ENCODE data around the gene MCC. TPM values are rescaled to one million over a fixed set of nuclear protein-coding genes. Genes with fewer than 3 reads are reported as not detected.

Gene MCC
- total and polyA plus RNA-seq, 2 of the 4 experiments (the other 2 are of a cell fraction) = 5.0 to 20.6 TPM

- CTCF ChIA-PET = interaction anchor here (0.6 kb wide), 1 partner anchor 259 kb away, joined by 4 read pairs; no protein-coding TSS in a partner anchor
- DNase-seq (peak; percentile 72), ATAC-seq (ENCODE audit: low read depth) (no peak)
- H3K23ac ChIP-seq (ENCODE audit: low read depth, low read length) = no peak overlapping the region
- no peak overlapping the region for H3K4ac ChIP-seq (ENCODE audit: low read depth, low read length)
- H3K27ac ChIP-seq (ENCODE audit: insufficient read depth, low read length) = no peak overlapping the region
- intact Hi-C loops (cut with micrococcal nuclease) = loop anchor here (5.0 kb wide), 1 partner anchor 149 kb away; no protein-coding TSS in a partner anchor
- no peak overlapping the region; the same call in 1 of the 2 replicates for H2BK20ac ChIP-seq (ENCODE audit: low read depth, low read length)
- H2AK9ac ChIP-seq (replicated peaks; ENCODE audit: low read depth, low read length, poor library complexity) = no peak overlapping the region
- H3K56ac ChIP-seq (ENCODE audit: extremely low read depth, insufficient read depth, low read length) = no peak overlapping the region
- no peak overlapping the region for H3K9ac ChIP-seq (ENCODE audit: low read depth, low read length)
- no peak overlapping the region for H4K5ac ChIP-seq (ENCODE audit: low read depth, low read length)
- no peak for TF ChIP-seq CTCF (conservative IDR thresholded peaks at IDR 0.05; ENCODE audit: low read depth, low read length)
- TF ChIP-seq MXI1 (IDR thresholded peaks at IDR 0.05; ENCODE audit: borderline replicate concordance, low read depth, low read length) = no peak
- TF ChIP-seq USF2 (IDR thresholded peaks at IDR 0.05; ENCODE audit: low read depth, low read length) = no peak
- TF ChIP-seq CHD1 (IDR thresholded peaks at IDR 0.05; ENCODE audit: low read depth, low read length) = no peak
- TF ChIP-seq RFX5 (IDR thresholded peaks at IDR 0.05; ENCODE audit: low read depth, low read length) = no peak
- TF ChIP-seq CEBPB (IDR thresholded peaks at IDR 0.05; ENCODE audit: low read depth, low read length) = peak; percentile 70
- BruUV-seq (replicated peaks) = no TSS peak
- dilution Hi-C loops (cut with HindIII; ENCODE audit: low sequenced_read_pairs, unreplicated experiment) = no loop called here
- H3K4me1 ChIP-seq (ENCODE audit: control insufficient read depth, insufficient read depth, low read length) = peaks cover 12% of the 10 kb centered on the region
- no peak overlapping the region for H3K4me3 ChIP-seq (ENCODE audit: insufficient read depth, low read depth, low read length)
- H3K14ac ChIP-seq (replicated peaks; ENCODE audit: low read depth, low read length) = no peak overlapping the region
- H3K9me1 ChIP-seq (ENCODE audit: insufficient read depth, low read length) = peaks cover 29% of the 10 kb centered on the region
- H2BK15ac ChIP-seq (ENCODE audit: low read depth, low read length) = no peak overlapping the region
- WGBS, 2 experiments (ENCODE audit: extremely low coverage in 2 of 2, insufficient read length in 1 of 2) = 93% methylated on average over 3 of the region's 9 CpGs; no CpG with 5 or more reads in 1 of the 2 experiments
- H3K27me3 ChIP-seq (ENCODE audit: control insufficient read depth, insufficient read depth, low read length) = no peaks in the 10 kb centered on the region
- H4K20me1 ChIP-seq (ENCODE audit: insufficient read depth, low read length) = no peaks in the 10 kb centered on the region
- H2BK120ac ChIP-seq (ENCODE audit: low read depth, low read length) = no peak overlapping the region
- peaks cover 0 to 7% of the 10 kb centered on the region in 2 experiments; a peak in 1 of 4 replicates for H3K79me1 ChIP-seq (ENCODE audit: low read depth in 1 of 2, low read length in 2 of 2)
- no peak overlapping the region for H2AFZ ChIP-seq (replicated peaks; ENCODE audit: low read length, poor library complexity)
- no peak overlapping the region for H4K91ac ChIP-seq (ENCODE audit: insufficient read depth, low read depth, low read length)
- no peak overlapping the region for H4K8ac ChIP-seq (ENCODE audit: low read depth in 2 of 2, low read length in 2 of 2)
- H2BK5ac ChIP-seq (ENCODE audit: low read depth, low read length, poor library complexity, severe bottlenecking) = no peak overlapping the region
- no peak overlapping the region for H2AK5ac ChIP-seq (ENCODE audit: low read depth, low read length)
- peaks cover 51% of the 10 kb centered on the region for H3K36me3 ChIP-seq (ENCODE audit: control insufficient read depth, insufficient read depth, low read length)
- H3K4me2 ChIP-seq (ENCODE audit: low read depth, low read length) = no peak overlapping the region
- POLR2A ChIA-PET (ENCODE audit: unreplicated experiment) = no interaction called here
- no peak overlapping the region for H3K18ac ChIP-seq (ENCODE audit: low read depth, low read length)
- in situ Hi-C loops (cut with MboI; ENCODE audit: low sequenced_read_pairs) = no loop called here
- no peaks in the 10 kb centered on the region for H3K9me3 ChIP-seq (ENCODE audit: control insufficient read depth, insufficient read depth, low read length)
These were observed 434.7 kb downstream of the MCC start for GRCh38 chr5:113053511-113053995.
